GM10248 (cell line): ENCODE measurements around the gene PTPRCAP.

Source experiments
- CTCF ChIA-PET: fragments of 300-600 bp; sonication (Branson Sonifier 250); formaldehyde crosslinking; extraction: SDS; loops from one replicate; lab custom pipeline; 2021; ENCODE audit warnings: antibody characterized with exemption; lab: Yijun Ruan, JAX
- POLR2A ChIA-PET: fragments of 350-650 bp; sonication (Branson Sonifier 250); formaldehyde crosslinking; extraction: SDS; loops from one replicate; lab custom pipeline; 2020; ENCODE audit warnings: antibody characterized with exemption; lab: Yijun Ruan, JAX
- DNase-seq: peaks from one replicate; pipeline ENCODE4 v3.0.0; 2012; ENCODE audit errors: extremely low spot score
- TF ChIP-seq, protein P1 (sequence below): IDR thresholded peaks from 2 replicates; pipeline ENCODE4 v1.5.1; 2012; ENCODE audit warnings: mild to moderate bottlenecking, low read depth; ENCODE audit errors: extremely low read depth, missing control alignments, control extremely low read depth

The PTPRCAP gene

DNA sequence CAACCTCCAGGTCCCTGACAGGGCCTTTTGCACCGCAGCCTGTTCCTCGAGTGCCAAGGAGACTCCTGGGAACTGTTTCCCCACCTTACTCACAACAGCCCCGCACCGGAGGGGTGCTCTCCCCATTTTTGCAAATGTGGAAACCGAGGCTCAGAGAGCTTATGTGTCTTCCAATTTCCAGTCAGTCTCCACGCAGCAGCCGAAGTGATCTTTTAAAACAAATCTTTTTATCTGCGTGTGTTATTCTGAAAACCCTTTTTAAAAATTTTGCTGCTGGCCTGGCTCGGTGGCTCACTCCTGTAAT is 32.0 kb upstream of the PTPRCAP start:
- ChIA-PET POLR2A (interaction anchor here (1.6 kb wide), 1 partner anchor 18 kb away, joined by 3 read pairs; no protein-coding TSS in a partner anchor), CTCF (interaction anchor here (0.6 to 3.6 kb wide), 7 partner anchors 9 to 68 kb away, joined by 3 to 22 read pairs (median 4); partner anchors contain the start of genes AIP and PPP1CA)
- no peak for DNase-seq
- TF ChIP-seq, protein P1, sequence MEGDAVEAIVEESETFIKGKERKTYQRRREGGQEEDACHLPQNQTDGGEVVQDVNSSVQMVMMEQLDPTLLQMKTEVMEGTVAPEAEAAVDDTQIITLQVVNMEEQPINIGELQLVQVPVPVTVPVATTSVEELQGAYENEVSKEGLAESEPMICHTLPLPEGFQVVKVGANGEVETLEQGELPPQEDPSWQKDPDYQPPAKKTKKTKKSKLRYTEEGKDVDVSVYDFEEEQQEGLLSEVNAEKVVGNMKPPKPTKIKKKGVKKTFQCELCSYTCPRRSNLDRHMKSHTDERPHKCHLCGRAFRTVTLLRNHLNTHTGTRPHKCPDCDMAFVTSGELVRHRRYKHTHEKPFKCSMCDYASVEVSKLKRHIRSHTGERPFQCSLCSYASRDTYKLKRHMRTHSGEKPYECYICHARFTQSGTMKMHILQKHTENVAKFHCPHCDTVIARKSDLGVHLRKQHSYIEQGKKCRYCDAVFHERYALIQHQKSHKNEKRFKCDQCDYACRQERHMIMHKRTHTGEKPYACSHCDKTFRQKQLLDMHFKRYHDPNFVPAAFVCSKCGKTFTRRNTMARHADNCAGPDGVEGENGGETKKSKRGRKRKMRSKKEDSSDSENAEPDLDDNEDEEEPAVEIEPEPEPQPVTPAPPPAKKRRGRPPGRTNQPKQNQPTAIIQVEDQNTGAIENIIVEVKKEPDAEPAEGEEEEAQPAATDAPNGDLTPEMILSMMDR, result no peak

DNA sequence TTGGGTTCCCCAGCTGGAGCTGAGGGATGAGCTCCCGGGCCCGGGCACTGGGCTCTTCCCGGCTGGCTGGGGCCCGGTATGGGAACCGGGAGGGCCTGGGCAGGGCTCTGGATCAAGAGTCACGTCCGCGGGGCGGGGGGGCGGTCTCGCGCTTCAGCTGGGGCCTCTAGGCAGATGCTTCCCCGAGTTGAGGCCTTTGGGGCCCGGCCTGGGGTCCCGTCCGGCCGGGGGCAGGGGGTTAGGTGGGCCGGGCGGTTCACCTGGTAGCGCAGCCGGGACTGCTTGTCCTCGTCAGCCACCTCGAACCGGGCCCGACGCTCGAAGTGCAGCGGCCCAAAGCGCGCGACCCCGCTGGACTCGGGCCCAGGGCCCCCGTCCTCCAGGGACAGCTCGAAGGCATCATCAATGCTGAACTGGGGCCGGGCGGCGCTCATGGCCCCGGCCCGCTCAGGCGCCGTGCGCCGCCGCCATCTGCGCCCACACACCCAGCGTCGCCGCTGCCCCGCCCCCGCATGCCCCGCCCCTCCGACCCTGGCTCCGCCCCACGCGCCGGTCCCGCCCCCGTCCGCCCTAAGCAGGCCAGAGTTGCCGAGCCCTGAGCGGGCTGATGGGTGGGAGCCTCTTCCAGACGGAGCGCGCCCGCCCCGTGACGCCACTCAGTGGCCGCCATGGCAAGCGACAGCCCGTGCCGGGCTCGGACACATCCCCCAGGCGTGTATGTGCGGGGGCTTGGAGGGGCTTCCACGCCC is 31.5 kb upstream of the PTPRCAP start, which contains the start of gene TMEM134:
TMEM134 (minus strand) TSS at position 493 of the 749 bp plus-strand sequence; CDS start at position 434, 59 bp downstream.
- CTCF ChIA-PET, result interaction anchor here (0.6 to 3.6 kb wide), 21 partner anchors 9 to 118 kb away, joined by 3 to 22 read pairs (median 3); partner anchors contain the start of genes AIP, PITPNM1, PPP1CA and RAD9A
- peak; percentile 96 for DNase-seq
- TF ChIP-seq, protein P1, result peak; percentile 76
- POLR2A ChIA-PET, result interaction anchor here (0.5 to 1.6 kb wide), 5 partner anchors 10 to 26 kb away, joined by 3 to 5 read pairs (median 3); partner anchors contain the start of genes AIP and CORO1B

DNA sequence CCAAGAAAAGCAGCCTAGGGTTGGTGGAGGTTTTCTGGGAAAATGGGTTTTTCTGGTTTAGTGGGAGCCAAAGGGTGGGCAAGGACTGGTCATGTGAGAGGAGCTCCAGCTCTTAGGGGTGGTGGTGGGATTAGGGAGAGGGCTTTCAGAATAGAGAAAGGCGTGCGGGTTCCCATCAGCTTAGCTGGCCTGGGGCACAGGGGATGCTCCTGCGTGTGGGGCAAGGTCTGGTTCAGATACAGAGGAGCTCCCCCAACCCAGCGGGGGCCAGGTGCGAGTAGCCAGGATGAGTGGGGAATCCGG is 30.9 kb upstream of the PTPRCAP start:
- ChIA-PET CTCF (interaction anchor here (0.6 to 3.6 kb wide), 18 partner anchors 8 to 117 kb away, joined by 3 to 22 read pairs (median 4); partner anchors contain the start of genes AIP, PITPNM1, PPP1CA and RAD9A), POLR2A (interaction anchor here (0.5 to 1.6 kb wide), 7 partner anchors 10 to 349 kb away, joined by 3 to 5 read pairs (median 3); partner anchors contain the start of genes AIP and CORO1B)
- TF ChIP-seq, protein P1, result no peak
- DNase-seq, result no peak

DNA sequence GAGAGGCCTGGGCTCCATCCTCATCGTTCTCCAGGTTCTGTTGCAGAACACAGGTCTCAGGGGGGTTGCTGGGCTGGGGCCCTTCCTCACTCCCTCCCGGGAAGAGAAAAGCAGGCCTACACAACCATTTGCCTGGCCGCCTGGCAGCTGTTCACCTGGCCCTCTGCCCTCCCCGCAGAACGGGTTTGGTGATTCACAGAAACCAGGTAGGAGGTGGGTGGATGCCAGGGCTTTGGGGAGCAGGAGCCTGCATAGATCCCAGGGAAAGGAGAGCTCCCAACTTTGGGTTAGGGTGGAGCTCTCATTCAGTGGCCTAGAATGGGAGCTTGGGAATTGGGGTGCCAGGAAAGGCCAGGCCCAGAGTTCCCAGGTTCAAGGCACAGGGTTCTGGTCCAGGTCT is 30.6 kb upstream of the PTPRCAP start:
- TF ChIP-seq, protein P1, result no peak
- POLR2A ChIA-PET, result interaction anchor here (0.6 to 1.6 kb wide), 6 partner anchors 9 to 350 kb away, joined by 3 to 5 read pairs (median 3); partner anchors contain the start of gene AIP
- DNase-seq, result no peak
- CTCF ChIA-PET, result interaction anchor here (0.8 to 3.6 kb wide), 16 partner anchors 10 to 117 kb away, joined by 3 to 22 read pairs (median 4); partner anchors contain the start of genes AIP, PITPNM1, PPP1CA and RAD9A

DNA sequence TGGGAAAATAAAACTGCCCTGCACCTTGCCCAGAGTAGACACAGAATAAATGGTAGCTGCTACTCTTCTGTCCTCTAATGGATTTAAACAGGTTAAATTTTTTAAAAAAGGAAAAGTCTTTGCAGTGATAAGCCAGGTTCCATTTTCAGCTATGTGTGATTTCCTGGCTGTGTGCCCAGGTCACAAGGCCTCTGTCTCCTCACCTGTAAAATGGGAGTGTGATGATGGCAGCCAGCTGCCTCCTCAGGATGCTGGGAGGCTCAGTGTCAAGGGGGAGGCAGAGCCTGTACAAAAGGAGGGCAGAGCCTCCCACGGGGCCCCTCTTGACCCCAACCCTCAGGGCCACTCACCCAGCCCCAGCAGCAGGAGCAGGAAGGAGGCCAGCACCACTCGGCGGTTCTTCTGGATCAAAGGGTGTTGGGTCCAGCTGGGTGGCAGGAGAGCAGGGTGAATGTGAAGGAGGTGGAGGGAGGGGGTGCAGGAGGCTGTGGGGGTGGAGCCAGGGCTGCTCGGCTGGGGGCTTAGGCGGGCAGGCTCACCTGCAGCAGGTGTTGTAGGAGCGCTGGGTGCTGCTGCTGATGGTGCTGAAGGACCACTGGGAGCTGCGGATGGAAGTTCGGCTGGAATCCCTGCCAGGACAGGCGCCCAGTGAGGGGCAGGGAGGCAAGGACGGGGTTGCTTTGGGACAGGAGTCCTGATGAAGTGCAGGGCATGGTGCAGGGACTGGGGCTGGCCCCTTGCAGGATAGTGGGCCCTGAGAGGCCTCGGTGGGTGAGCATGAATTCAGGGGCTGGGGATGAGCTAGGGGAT is 29.7 kb upstream of the PTPRCAP start:
- CTCF ChIA-PET, result interaction anchor here (1.2 to 3.6 kb wide), 5 partner anchors 16 to 162 kb away, joined by 3 to 22 read pairs (median 6); partner anchors contain the start of genes AIP, NUDT8 and PPP1CA
- no peak for DNase-seq
- POLR2A ChIA-PET, result interaction anchor here (0.6 to 1.4 kb wide), 2 partner anchors 11 to 30 kb away, joined by 3 read pairs; partner anchors contain the start of gene PTPRCAP
- TF ChIP-seq, protein P1, result no peak
